ENCODE results near the gene CSNK2A1. TPM values are rescaled to one million over a fixed set of nuclear protein-coding genes. Genes with fewer than 3 reads are reported as not detected.
A peak's percentile ranks its signal among the peaks of the same experiment; 100 is the strongest.
"Not testable (repeated sequence)": the region's sequence is repeated elsewhere in the genome, so short reads cannot be mapped to it uniquely, and the experiment has no call there.

Gene CSNK2A1
- total RNA-seq, 1 donor from 2014 or later = 214 TPM

- DNase-seq = no peak
- peaks cover 2% of the 10 kb centered on the region for H3K9me3 Mint-ChIP-seq (ENCODE audit: unreplicated experiment)
- H3K27me3 Mint-ChIP-seq (ENCODE audit: unreplicated experiment) = no peaks in the 10 kb centered on the region
- no peak for TF ChIP-seq CTCF (IDR thresholded peaks at IDR 0.05; ENCODE audit: partially characterized antibody, unreplicated experiment)
- H3K27ac Mint-ChIP-seq (ENCODE audit: unreplicated experiment) = no peak overlapping the region
- peaks cover 11% of the 10 kb centered on the region for H3K36me3 Mint-ChIP-seq (ENCODE audit: unreplicated experiment)
- H3K4me1 Mint-ChIP-seq (ENCODE audit: low read depth, unreplicated experiment) = no peaks in the 10 kb centered on the region
- H3K4me3 Mint-ChIP-seq (ENCODE audit: unreplicated experiment) = no peak overlapping the region
Observed at GRCh38 chr20:519999-520398, 23.6 kb downstream of the CSNK2A1 start.

- Mint-ChIP-seq H3K4me1 (ENCODE audit: low read depth, unreplicated experiment) (peaks cover under 1% of the 10 kb centered on the region), H3K9me3 (ENCODE audit: unreplicated experiment) (peaks cover 2% of the 10 kb centered on the region), H3K4me3 (ENCODE audit: unreplicated experiment) (no peak overlapping the region), H3K27ac (ENCODE audit: unreplicated experiment) (no peak overlapping the region), H3K36me3 (ENCODE audit: unreplicated experiment) (peaks cover 11% of the 10 kb centered on the region), H3K27me3 (ENCODE audit: unreplicated experiment) (no peaks in the 10 kb centered on the region)
- DNase-seq = no peak
- no peak for TF ChIP-seq CTCF (IDR thresholded peaks at IDR 0.05; ENCODE audit: partially characterized antibody, unreplicated experiment)
Observed at GRCh38 chr20:517221-517620, 26.4 kb downstream of the CSNK2A1 start.

- no peak for TF ChIP-seq CTCF (IDR thresholded peaks at IDR 0.05; ENCODE audit: partially characterized antibody, unreplicated experiment)
- Mint-ChIP-seq H3K27me3 (ENCODE audit: unreplicated experiment) (no peaks in the 10 kb centered on the region), H3K4me3 (ENCODE audit: unreplicated experiment) (no peak overlapping the region), H3K27ac (ENCODE audit: unreplicated experiment) (no peak overlapping the region), H3K9me3 (ENCODE audit: unreplicated experiment) (peaks cover 3% of the 10 kb centered on the region), H3K4me1 (ENCODE audit: low read depth, unreplicated experiment) (peaks cover 3% of the 10 kb centered on the region), H3K36me3 (ENCODE audit: unreplicated experiment) (peaks cover 11% of the 10 kb centered on the region)
- DNase-seq = no peak
Observed at GRCh38 chr20:516799-517198, 26.8 kb downstream of the CSNK2A1 start.

- H3K9me3 Mint-ChIP-seq (ENCODE audit: unreplicated experiment) = peaks cover 4% of the 10 kb centered on the region
- H3K36me3 Mint-ChIP-seq (ENCODE audit: unreplicated experiment) = peaks cover 6% of the 10 kb centered on the region
- no peaks in the 10 kb centered on the region for H3K27me3 Mint-ChIP-seq (ENCODE audit: unreplicated experiment)
- H3K4me3 Mint-ChIP-seq (ENCODE audit: unreplicated experiment) = no peak overlapping the region
- no peak for TF ChIP-seq CTCF (IDR thresholded peaks at IDR 0.05; ENCODE audit: partially characterized antibody, unreplicated experiment)
- H3K27ac Mint-ChIP-seq (ENCODE audit: unreplicated experiment) = no peak overlapping the region
- peaks cover 3% of the 10 kb centered on the region for H3K4me1 Mint-ChIP-seq (ENCODE audit: low read depth, unreplicated experiment)
- DNase-seq = no peak
Observed at GRCh38 chr20:515696-516095, 27.9 kb downstream of the CSNK2A1 start.

- peaks cover 3% of the 10 kb centered on the region for H3K4me1 Mint-ChIP-seq (ENCODE audit: low read depth, unreplicated experiment)
- no peak for TF ChIP-seq CTCF (IDR thresholded peaks at IDR 0.05; ENCODE audit: partially characterized antibody, unreplicated experiment)
Observed at GRCh38 chr20:513429-513828, 30.2 kb downstream of the CSNK2A1 start.

GRCh38 chr20:510328-511057, 33.1 kb downstream of the CSNK2A1 start:
- H3K9me3 Mint-ChIP-seq (ENCODE audit: unreplicated experiment); H3K27me3 Mint-ChIP-seq (ENCODE audit: unreplicated experiment): not testable (repeated sequence)

More at GRCh38 chr20:513429-513828, 30.2 kb downstream of the CSNK2A1 start:
- DNase-seq = no peak
- no peaks in the 10 kb centered on the region for H3K36me3 Mint-ChIP-seq (ENCODE audit: unreplicated experiment)
- H3K27ac Mint-ChIP-seq (ENCODE audit: unreplicated experiment) = no peak overlapping the region
- peaks cover 3% of the 10 kb centered on the region for H3K9me3 Mint-ChIP-seq (ENCODE audit: unreplicated experiment)
- H3K4me3 Mint-ChIP-seq (ENCODE audit: unreplicated experiment) = no peak overlapping the region
- peaks cover 2% of the 10 kb centered on the region for H3K27me3 Mint-ChIP-seq (ENCODE audit: unreplicated experiment)

GRCh38 chr20:508364-508787, 35.2 kb downstream of the CSNK2A1 start:
- not testable (repeated sequence) for H3K9me3 Mint-ChIP-seq (ENCODE audit: unreplicated experiment); H3K36me3 Mint-ChIP-seq (ENCODE audit: unreplicated experiment); H3K27me3 Mint-ChIP-seq (ENCODE audit: unreplicated experiment); H3K4me3 Mint-ChIP-seq (ENCODE audit: unreplicated experiment); DNase-seq; H3K4me1 Mint-ChIP-seq (ENCODE audit: low read depth, unreplicated experiment)
- H3K27ac Mint-ChIP-seq (ENCODE audit: unreplicated experiment) = peak overlapping the region; percentile 17

More at GRCh38 chr20:510328-511057, 33.1 kb downstream of the CSNK2A1 start:
- not testable (repeated sequence) for DNase-seq; H3K4me1 Mint-ChIP-seq (ENCODE audit: low read depth, unreplicated experiment); H3K36me3 Mint-ChIP-seq (ENCODE audit: unreplicated experiment); H3K27ac Mint-ChIP-seq (ENCODE audit: unreplicated experiment); H3K4me3 Mint-ChIP-seq (ENCODE audit: unreplicated experiment)
